NCI-H524 treated with DMSO at 0.1 percent for 48 hours (cell line): Measurements from ENCODE around the gene CPNE6.

Experiments used
- DNase-seq: peaks from one replicate; lab custom pipeline; 2025; lab: John Stamatoyannopoulos, UW

The CPNE6 gene

DNA sequence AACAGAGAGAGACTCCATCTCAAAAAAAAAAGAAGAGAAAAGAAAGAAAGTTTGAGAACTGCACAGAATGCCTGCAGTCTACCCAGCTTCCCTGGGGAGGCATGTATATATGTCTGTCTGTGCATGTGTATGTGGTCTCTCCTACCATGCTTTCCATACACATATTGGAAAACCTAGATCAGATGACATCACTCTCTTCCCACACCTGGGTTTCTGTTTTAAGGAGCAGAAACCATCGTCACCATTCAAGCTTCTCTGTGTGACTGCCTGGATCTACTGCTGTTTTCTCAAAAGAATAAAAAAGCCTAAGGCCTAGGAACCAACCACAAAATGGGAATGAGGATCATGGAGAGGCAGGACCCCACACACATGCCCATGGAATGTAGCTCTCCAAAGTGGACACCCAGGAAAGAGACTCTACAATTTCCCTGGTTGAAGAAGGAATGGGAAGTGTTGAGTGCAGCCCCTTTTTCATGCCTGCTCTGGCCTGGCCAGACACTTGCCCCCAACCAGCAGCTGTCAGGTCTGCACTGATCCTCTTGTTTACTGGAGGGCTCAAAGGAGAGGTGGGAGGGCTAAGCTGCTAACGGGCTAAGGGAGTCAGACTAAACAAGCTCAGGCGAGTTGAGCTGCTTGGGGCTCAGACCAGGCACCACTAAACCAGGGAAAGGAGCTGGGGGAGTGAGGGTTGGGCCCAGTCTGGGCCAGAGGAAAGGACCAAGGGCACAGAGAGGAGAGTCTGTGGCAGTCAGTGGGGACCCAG, 15.0 kb downstream of the CPNE6 start:
- peak; percentile 83 for DNase-seq

DNA sequence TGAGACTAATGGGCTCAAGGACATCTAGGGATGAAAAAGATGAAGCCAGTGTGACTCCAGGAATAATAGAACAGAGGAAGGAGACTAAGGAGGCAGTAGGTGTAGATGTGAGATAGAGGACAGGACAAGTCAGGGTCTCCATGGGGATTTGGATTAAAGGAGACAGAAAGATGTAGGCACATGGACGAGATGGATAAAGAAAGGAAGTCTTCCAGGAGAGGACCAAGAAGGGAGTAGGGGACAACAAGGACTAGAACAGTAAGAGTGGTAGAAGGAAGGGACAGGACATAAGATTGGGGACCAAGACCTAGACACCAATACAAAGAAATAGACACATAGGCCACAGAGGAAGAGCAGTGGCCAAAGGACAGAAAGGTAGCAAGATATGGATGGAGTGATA, 15.6 kb downstream of the CPNE6 start:
- no peak for DNase-seq

- no peak for DNase-seq
Measured at GRCh38 chr14:24088095-24088494, 16.7 kb downstream of the CPNE6 start.

- DNase-seq = no peak
Measured at GRCh38 chr14:24089890-24090289, 18.5 kb downstream of the CPNE6 start.

- DNase-seq = no peak
Measured at GRCh38 chr14:24092110-24092504, 20.7 kb downstream of the CPNE6 start.

DNA sequence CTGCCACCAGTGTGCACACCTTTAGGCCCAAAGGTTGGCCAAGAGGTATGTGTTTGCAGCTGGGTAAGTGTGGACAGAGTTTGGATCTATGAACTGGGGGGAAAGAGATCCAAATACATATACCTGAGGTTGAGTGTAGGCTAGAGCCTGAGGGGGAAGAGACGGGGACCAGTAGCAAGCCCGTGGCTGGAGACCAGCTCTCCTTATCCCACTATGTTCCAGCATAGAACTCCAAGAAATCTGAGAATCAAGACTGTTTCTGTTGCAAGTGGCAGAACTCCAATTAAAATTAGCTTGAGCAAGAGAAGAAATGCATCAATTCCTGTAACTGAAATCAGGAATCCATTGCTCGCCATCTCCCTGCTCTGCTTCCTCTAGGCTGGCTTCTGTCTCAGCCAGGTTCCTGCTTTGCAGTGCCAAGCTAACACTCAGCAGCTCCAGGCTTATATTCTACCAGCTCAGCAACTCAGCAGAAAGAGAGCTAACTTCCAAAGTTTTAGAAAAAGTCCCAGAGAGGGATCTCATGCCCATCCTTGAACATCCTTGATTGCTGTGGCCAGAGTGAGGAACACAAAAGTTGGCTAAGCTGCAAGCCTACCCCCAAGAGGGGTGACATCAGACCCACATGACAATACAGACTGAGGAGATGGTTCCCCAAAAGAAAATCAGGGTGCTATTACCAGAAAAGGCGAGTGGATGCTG, 21.3 kb downstream of the CPNE6 start:
- no peak for DNase-seq

GRCh38 chr14:24093207-24093900, 22.0 kb downstream of the CPNE6 start:
- no peak for DNase-seq

GRCh38 chr14:24093901-24094840, 22.8 kb downstream of the CPNE6 start, which contains the start of gene PCK2:
Gene PCK2 (plus strand): TSS chr14:24094311. CDS start chr14:24094406, 95 bp downstream.
- DNase-seq = peak; percentile 75

- DNase-seq = no peak
Measured at GRCh38 chr14:24094841-24095270, 23.5 kb downstream of the CPNE6 start.

DNA sequence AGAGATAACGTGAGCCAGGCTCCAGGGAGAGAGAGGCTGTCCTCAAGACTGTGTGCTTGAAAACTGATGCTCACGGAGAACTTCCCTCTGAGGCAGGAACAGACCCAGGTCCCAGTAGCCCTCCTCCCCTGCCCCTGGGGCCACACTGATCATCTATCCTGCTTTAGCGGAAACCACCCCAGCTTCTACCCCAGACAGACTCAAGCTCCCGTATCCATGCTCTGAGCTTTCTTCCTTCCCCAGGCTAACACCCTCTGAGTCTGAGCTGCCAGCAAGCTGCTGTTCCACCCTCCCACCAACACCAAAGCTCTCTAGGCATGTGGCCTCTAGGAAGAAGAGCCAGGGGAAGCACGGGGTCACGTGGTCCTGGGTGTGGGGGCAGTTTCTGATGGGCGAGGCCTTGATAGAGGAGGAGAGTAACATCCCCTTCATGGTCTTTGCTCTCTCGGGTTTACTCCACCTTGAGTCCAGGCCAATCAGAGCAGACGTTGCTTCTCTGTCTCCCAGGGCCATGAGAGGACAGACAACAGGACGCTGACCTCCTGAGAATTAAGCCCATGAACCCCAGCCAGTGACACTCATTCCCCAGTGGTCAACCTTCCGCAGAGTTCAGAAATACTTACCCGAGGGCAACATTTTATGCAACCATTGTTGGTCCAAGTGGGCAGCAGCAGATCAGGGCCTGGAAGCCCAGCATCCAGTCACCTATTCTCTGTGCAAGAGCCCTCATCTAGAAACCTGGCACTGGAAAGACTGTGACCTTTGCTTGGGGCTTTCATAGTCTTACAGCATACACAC, 24.1 kb downstream of the CPNE6 start:
- no peak for DNase-seq

DNA sequence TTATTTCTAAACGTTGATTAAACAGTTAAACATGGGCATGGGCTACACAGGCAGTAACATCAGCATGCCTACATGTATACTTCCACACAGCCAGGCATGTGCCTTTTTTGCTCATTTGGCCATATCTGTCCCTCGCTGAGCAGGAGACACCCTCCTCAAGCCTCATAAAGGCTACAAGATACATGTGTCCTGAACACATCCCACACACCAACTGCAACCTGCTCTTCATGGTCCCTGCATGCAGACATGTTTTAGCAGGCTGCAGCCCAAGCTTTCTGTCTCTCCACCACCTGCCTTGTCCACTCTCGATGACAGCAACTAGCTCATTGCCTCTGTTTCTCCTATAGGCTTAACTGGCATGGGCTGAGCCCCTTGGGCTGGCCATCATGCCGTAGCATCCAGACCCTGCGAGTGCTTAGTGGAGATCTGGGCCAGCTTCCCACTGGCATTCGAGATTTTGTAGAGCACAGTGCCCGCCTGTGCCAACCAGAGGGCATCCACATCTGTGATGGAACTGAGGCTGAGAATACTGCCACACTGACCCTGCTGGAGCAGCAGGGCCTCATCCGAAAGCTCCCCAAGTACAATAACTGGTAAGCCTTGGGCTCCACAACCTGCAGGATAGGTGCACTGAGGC, 25.3 kb downstream of the CPNE6 start:
- no peak for DNase-seq

GRCh38 chr14:24098229-24098926, 27.0 kb downstream of the CPNE6 start:
- no peak for DNase-seq

DNA sequence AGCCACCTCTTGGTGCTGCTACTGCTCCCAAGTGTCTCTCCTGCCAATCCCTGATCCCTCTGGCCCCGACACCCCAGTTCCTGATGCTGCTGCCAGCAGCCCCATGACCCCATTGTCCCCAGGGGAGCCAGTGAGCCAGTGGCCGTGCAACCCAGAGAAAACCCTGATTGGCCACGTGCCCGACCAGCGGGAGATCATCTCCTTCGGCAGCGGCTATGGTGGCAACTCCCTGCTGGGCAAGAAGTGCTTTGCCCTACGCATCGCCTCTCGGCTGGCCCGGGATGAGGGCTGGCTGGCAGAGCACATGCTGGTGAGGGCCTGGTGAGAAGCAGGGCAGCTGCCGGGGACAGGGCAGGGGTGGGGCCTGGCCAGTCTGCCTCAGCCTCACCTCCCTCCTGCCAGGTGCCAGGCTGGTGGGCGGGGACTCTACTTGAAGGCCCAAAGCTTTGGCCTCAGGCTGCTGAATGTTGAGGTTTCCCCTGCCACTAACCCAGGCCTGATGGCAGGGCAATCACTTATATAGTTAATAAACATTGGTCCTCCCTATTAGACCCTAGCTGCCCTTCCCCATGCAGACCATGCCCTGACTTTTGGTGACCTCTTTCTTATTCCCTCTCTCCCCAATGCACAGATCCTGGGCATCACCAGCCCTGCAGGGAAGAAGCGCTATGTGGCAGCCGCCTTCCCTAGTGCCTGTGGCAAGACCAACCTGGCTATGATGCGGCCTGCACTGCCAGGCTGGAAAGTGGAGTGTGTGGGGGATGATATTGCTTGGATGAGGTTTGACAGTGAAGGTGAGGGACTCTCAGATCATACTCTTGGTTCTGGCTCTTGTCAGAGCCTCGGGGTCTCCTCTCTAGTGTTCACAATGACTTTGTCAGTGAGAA, 27.8 kb downstream of the CPNE6 start:
- DNase-seq = no peak

DNA sequence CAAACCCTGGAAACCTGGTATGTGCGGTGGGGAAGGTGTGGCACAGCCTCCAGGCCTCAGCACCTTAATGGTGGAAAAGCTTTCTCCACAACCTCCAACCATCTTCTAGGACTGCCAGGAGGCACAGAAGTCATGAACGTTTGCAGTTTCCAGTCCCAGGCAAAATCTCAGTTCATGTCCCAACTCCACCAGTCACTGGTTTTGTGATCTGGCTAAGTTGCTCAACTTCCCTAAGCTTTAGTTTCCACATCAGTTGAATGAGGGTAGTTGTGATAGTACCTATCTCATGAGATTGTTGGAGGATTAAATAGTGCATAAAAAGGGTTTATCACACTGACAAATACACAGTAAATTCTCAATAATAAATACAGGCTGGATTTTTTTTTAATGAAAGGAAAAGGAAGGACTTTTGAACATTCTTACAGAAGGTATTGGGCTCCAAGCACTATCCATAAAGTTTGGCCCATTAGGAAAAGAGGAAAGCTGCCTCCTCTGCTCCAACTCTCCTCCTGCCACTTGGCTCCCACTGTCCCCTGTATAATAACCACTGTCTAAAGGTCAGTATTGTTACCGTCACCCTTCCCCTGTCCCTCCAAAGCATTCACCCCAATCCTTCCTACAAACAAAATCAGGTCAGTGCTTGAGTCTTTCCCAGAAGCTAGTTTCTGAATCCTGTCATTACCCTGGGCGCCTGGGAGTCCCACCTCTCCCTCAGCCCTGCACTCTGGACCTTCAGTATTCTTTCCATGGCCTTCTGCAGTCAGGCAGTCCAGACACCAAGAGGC, 29.0 kb downstream of the CPNE6 start:
- DNase-seq = no peak

DNA sequence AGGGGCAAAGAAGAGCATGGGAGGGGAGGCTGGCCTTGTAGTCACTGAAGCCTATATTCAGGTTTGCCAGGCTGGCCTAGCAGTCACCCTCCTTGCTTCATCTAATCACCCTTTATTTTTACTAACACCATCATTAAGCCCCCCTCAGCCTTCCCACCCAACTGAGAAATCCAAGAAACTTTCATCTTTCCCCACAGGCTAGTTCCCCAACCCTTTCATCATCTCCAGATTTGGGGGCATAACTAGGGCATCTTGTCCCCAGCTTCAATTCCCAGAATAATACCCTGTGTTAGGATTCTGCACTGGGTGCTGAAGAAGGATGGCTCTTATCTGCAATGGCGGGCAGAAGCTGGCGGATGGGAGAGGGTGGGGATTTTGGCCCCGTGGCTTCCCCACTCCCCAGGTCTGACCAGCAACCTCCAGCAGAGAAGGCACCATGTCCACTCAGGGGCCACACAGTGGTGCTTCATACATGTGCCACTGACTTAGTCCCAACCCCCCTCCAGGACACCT, 29.7 kb downstream of the CPNE6 start:
- no peak for DNase-seq

- DNase-seq = no peak
Measured at GRCh38 chr14:24102357-24103048, 31.1 kb downstream of the CPNE6 start.

DNA sequence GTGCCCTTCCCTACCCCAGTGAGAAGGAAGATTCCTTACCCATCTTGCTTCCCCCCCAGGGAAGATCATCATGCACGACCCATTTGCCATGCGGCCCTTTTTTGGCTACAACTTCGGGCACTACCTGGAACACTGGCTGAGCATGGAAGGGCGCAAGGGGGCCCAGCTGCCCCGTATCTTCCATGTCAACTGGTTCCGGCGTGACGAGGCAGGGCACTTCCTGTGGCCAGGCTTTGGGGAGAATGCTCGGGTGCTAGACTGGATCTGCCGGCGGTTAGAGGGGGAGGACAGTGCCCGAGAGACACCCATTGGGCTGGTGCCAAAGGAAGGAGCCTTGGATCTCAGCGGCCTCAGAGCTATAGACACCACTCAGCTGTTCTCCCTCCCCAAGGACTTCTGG, 32.1 kb downstream of the CPNE6 start:
- DNase-seq = no peak
